Measurements from ENCODE around the gene DTYMK. TPM values are rescaled to one million over a fixed set of nuclear protein-coding genes. Genes with fewer than 3 reads are reported as not detected.
A peak's percentile ranks its signal among the peaks of the same experiment; 100 is the strongest.

Gene DTYMK
- total and polyA plus RNA-seq, 12 donors, result 6.4 to 18.5 (median 9.4) TPM

DNA sequence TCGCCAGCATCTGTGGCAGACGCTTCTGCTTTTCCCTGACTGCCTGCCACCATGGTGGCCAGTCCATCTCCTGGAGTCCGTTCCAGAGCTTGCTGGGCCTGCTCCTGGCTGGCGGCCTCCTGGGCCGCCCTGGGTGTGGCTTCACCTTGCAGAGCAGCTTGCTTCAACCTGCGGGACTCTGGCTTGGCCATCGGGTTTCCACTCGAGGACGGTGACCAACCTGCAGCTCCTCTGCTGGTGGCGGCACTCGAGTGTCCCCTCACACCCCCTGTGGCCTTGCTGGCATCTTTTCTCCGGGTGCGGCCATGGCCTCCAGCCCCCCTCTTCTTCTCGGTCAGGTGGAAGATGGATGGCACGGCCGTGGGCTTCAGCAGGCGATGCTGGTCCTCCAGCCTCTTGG, 53.1 kb downstream of the DTYMK start:
- TF ChIP-seq, protein P1, sequence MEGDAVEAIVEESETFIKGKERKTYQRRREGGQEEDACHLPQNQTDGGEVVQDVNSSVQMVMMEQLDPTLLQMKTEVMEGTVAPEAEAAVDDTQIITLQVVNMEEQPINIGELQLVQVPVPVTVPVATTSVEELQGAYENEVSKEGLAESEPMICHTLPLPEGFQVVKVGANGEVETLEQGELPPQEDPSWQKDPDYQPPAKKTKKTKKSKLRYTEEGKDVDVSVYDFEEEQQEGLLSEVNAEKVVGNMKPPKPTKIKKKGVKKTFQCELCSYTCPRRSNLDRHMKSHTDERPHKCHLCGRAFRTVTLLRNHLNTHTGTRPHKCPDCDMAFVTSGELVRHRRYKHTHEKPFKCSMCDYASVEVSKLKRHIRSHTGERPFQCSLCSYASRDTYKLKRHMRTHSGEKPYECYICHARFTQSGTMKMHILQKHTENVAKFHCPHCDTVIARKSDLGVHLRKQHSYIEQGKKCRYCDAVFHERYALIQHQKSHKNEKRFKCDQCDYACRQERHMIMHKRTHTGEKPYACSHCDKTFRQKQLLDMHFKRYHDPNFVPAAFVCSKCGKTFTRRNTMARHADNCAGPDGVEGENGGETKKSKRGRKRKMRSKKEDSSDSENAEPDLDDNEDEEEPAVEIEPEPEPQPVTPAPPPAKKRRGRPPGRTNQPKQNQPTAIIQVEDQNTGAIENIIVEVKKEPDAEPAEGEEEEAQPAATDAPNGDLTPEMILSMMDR (IDR thresholded peaks at IDR 0.05), result no peak
- 93% methylated on average over 17 of the region's 17 CpGs for WGBS, 2 donors

GRCh38 chr2:241632478-241633325, 53.9 kb downstream of the DTYMK start:
- no peaks in the 10 kb centered on the region for H3K9me3 ChIP-seq
- H3K4me1 ChIP-seq, result peaks cover 5 to 24% (median 16%) of the 10 kb centered on the region in 9 donors
- H3K4me3 ChIP-seq, result no peak overlapping the region
- 95% methylated on average over 39 of the region's 39 CpGs for WGBS, 2 donors
- peaks cover 0 to 66% (median 22%) of the 10 kb centered on the region in 9 donors for H3K36me3 ChIP-seq
- H3K27me3 ChIP-seq, result no peaks in the 10 kb centered on the region
- no peak for DNase-seq
- no peak for ATAC-seq
- TF ChIP-seq, protein P1 (IDR thresholded peaks at IDR 0.05), result no peak
- intact Hi-C loops (cut with DNase I), result no loop called here
- no peak overlapping the region for H3K27ac ChIP-seq

More for the DNA sequence above, 53.1 kb downstream of the DTYMK start:
- ATAC-seq (no peak), DNase-seq (no peak)
- Histone ChIP-seq H3K9me3 (no peaks in the 10 kb centered on the region), H3K27me3 (no peaks in the 10 kb centered on the region), H3K4me1 (peaks cover 6 to 30% (median 21%) of the 10 kb centered on the region in 9 donors), H3K27ac (no peak overlapping the region), H3K36me3 (peaks cover 0 to 61% (median 22%) of the 10 kb centered on the region in 9 donors), H3K4me3 (no peak overlapping the region)
- intact Hi-C loops (cut with DNase I), result no loop called here

DNA sequence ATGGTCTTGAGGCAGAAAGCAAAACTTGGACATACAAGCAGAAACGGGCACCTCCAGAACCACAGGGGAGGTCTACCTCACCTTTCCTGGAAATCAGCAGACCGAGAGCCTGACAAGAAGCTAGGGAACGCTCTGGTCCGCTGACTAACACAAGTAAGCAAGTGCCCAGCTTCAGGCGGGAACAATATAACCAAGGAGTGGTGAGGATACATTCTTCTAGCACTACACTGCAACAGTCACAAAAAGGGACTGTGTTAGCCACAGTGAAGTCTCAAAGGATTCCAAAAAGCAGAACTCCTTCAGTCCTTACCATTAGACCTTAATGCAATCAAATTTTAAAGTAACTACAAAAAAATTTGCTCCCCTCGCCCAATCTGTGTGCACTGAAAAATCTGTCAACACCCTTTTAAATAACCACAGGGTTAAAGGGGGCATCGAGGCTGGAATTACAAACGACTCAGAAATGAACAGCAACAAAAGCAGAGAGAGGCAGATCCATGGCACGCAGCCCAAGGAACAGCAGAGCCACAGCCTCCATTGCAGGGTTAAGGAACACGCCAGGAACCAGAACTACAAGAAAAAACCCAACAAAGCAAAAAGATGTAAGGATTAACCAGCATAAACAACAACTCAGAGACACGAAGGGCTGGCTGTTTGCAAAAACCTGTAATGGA, 56.7 kb downstream of the DTYMK start:
- TF ChIP-seq, protein P1 (IDR thresholded peaks at IDR 0.05), result no peak
- intact Hi-C loops (cut with DNase I), result no loop called here

GRCh38 chr2:241627675-241628074, 58.9 kb downstream of the DTYMK start:
- Histone ChIP-seq H3K36me3 (peaks cover 0 to 66% (median 12%) of the 10 kb centered on the region in 9 donors), H3K27me3 (no peaks in the 10 kb centered on the region), H3K4me1 (no peaks in the 10 kb centered on the region), H3K27ac (no peak overlapping the region), H3K9me3 (no peaks in the 10 kb centered on the region), H3K4me3 (no peak overlapping the region)
- DNase-seq, result no peak
- TF ChIP-seq, protein P1 (IDR thresholded peaks at IDR 0.05), result no peak
- 93 to 96% methylated on average over 10 of the region's 10 CpGs for WGBS, 2 donors
- ATAC-seq, result peak in 3 of 8 donors; percentile 13 to 27 (median 27)
- intact Hi-C loops (cut with DNase I), result no loop called here

More for the DNA sequence above, 56.7 kb downstream of the DTYMK start:
- Histone ChIP-seq H3K9me3 (no peaks in the 10 kb centered on the region), H3K27me3 (no peaks in the 10 kb centered on the region), H3K27ac (no peak overlapping the region), H3K4me3 (no peak overlapping the region), H3K4me1 (peaks cover 0 to 10% (median 2%) of the 10 kb centered on the region in 9 donors), H3K36me3 (peaks cover 0 to 78% (median 22%) of the 10 kb centered on the region in 9 donors)
- ATAC-seq, result no peak
- 75 to 81% methylated on average over 11 of the region's 11 CpGs for whole genome bisulfite sequencing, 2 donors
- DNase-seq, result no peak

Other genes with a start within 250 kb of the DTYMK start
- 100 to 1,000 TPM in 1 of 10 donors, 10 to 100 TPM in 9; 66.1 to 104 (median 81.9) TPM for gene STK25, start 178.2 kb downstream of the DTYMK start, total RNA-seq
- 100 to 1,000 TPM; 129 to 147 TPM for gene STK25, start 178.2 kb downstream of the DTYMK start, polyA plus RNA-seq
- gene BOK, start 128.1 kb downstream of the DTYMK start, total RNA-seq, result 10 to 100 TPM in 1 of 10 donors, 1 to 10 TPM in 9; 2.3 to 15.6 (median 3.3) TPM
- 10 to 100 TPM in 1 of 2 donors, 1 to 10 TPM in 1; 1.6 to 10.3 TPM for gene BOK, start 128.1 kb downstream of the DTYMK start, polyA plus RNA-seq
- gene THAP4, start 49.7 kb downstream of the DTYMK start, total RNA-seq, result 100 to 1,000 TPM in 1 of 10 donors, 10 to 100 TPM in 9; 68.7 to 101 (median 75.4) TPM
- 10 to 100 TPM; 80.7 to 92.5 TPM for gene THAP4, start 49.7 kb downstream of the DTYMK start, polyA plus RNA-seq
- 10 to 100 TPM; 34.7 to 52.1 (median 41.2) TPM for gene ATG4B, start 49.1 kb downstream of the DTYMK start, total RNA-seq
- 10 to 100 TPM; 51.1 to 55.7 TPM for gene ATG4B, start 49.1 kb downstream of the DTYMK start, polyA plus RNA-seq
- 10 to 100 TPM; 10.4 to 24.6 (median 17.4) TPM for gene ING5, start 15.2 kb upstream of the DTYMK start, total RNA-seq
- 10 to 100 TPM; 19.0 to 49.9 TPM for gene ING5, start 15.2 kb upstream of the DTYMK start, polyA plus RNA-seq
- 10 to 100 TPM; 15.1 to 22.8 (median 19.1) TPM for gene D2HGDH, start 47.8 kb upstream of the DTYMK start, total RNA-seq
- 10 to 100 TPM in 1 of 2 donors, 1 to 10 TPM in 1; 7.6 to 24.7 TPM for gene D2HGDH, start 47.8 kb upstream of the DTYMK start, polyA plus RNA-seq
- under 1 TPM in 3 of 10 donors, not detected in 7; 0.19 to 0.28 (median 0.23) TPM for gene GAL3ST2, start 90.0 kb upstream of the DTYMK start, total RNA-seq
- gene GAL3ST2, start 90.0 kb upstream of the DTYMK start, polyA plus RNA-seq, result not detected
- 1 to 10 TPM in 1 of 10 donors, under 1 TPM in 7, not detected in 2; 0.07 to 1.2 (median 0.46) TPM for gene NEU4, start 122.4 kb upstream of the DTYMK start, total RNA-seq
- gene NEU4, start 122.4 kb upstream of the DTYMK start, polyA plus RNA-seq, result 1 to 10 TPM in 1 of 2 donors, under 1 TPM in 1; 0.22 to 1.0 TPM
- gene PDCD1, start 172.1 kb upstream of the DTYMK start, total RNA-seq, result 10 to 100 TPM in 1 of 10 donors, 1 to 10 TPM in 9; 1.3 to 14.2 (median 2.8) TPM
- gene PDCD1, start 172.1 kb upstream of the DTYMK start, polyA plus RNA-seq, result 1 to 10 TPM; 6.4 to 7.1 TPM
- gene RTP5, start 182.9 kb upstream of the DTYMK start, total RNA-seq, result not detected
- under 1 TPM in 1 of 2 donors, not detected in 1; 0.15 TPM for gene RTP5, start 182.9 kb upstream of the DTYMK start, polyA plus RNA-seq

All from heart right ventricle (tissue), 16 donors.